Type B pancreatic cell (in vitro differentiated cells): ENCODE results near the gene FLAD1. TPM values are rescaled to one million over a fixed set of nuclear protein-coding genes. Genes with fewer than 3 reads are reported as not detected.
A peak's percentile ranks its signal among the peaks of the same experiment; 100 is the strongest.

ENCODE experiments used
- DNase-seq: peaks from one replicate; pipeline ENCODE4 v3.0.0; 2021; ENCODE audit warnings: mixed read lengths; ENCODE audit not compliant: unreplicated experiment; ENCODE audit errors: extremely low spot score
- H3K27ac Mint-ChIP-seq: 2 replicates; pipeline ENCODE4 v1.8.0; 2021; ENCODE audit warnings: mild to moderate bottlenecking, mixed read lengths
- H3K27me3 Mint-ChIP-seq: 2 replicates; pipeline ENCODE4 v1.8.0; 2021; ENCODE audit warnings: mixed read lengths
- H3K36me3 Mint-ChIP-seq: 2 replicates; pipeline ENCODE4 v1.8.0; 2021; ENCODE audit warnings: mixed read lengths
- H3K4me1 Mint-ChIP-seq: one replicate; pipeline ENCODE4 v1.8.0; 2021; ENCODE audit warnings: mixed read lengths; ENCODE audit not compliant: unreplicated experiment
- H3K4me3 Mint-ChIP-seq: 2 replicates; pipeline ENCODE4 v1.8.0; 2021; ENCODE audit warnings: mild to moderate bottlenecking, mixed read lengths
- H3K9me3 Mint-ChIP-seq: 2 replicates; pipeline ENCODE4 v1.8.0; 2021; ENCODE audit warnings: mixed read lengths
- CTCF ChIP-seq: fragments of 200-600 bp; sonication (generic); conservative IDR thresholded peaks from 2 replicates; pipeline ENCODE4 v1.5.0; 2021; ENCODE audit warnings: antibody characterized with exemption, mild to moderate bottlenecking
- total RNA-seq: library from RNA; stranded (reverse); gene quantifications from 2 replicates; pipeline ENCODE4 v1.2.1, GENCODE V29; 2021; ENCODE audit warnings: low replicate concordance

FLAD1 gene
- total RNA-seq, 1 donor from 2014 or later: 59.0 TPM

- TF ChIP-seq CTCF: no peak
- DNase-seq: no peak
- Mint-ChIP-seq H3K27me3 (no peaks in the 10 kb centered on the region), H3K9me3 (no peaks in the 10 kb centered on the region), H3K4me3 (peak overlapping the region; percentile 92), H3K36me3 (peaks cover 15% of the 10 kb centered on the region), H3K27ac (peak overlapping the region; percentile 91), H3K4me1 (peaks cover 26% of the 10 kb centered on the region)
Observed at GRCh38 chr1:154962156-154962749, 20.9 kb upstream of the FLAD1 start.

- Mint-ChIP-seq H3K4me1 (peaks cover 22% of the 10 kb centered on the region), H3K9me3 (no peaks in the 10 kb centered on the region), H3K27me3 (no peaks in the 10 kb centered on the region), H3K27ac (peak overlapping the region; percentile 91), H3K4me3 (peak overlapping the region; percentile 92), H3K36me3 (peaks cover 13% of the 10 kb centered on the region)
- no peak for TF ChIP-seq CTCF
- DNase-seq: no peak
Observed at GRCh38 chr1:154962795-154963330, 20.3 kb upstream of the FLAD1 start.

- Mint-ChIP-seq H3K27ac (peak overlapping the region; percentile 34), H3K36me3 (peaks cover 17% of the 10 kb centered on the region), H3K27me3 (no peaks in the 10 kb centered on the region), H3K9me3 (no peaks in the 10 kb centered on the region), H3K4me3 (peak overlapping the region; percentile 55), H3K4me1 (peaks cover 26% of the 10 kb centered on the region)
- no peak for DNase-seq
- TF ChIP-seq CTCF: no peak
Observed at GRCh38 chr1:154963643-154964042, 19.5 kb upstream of the FLAD1 start.

- DNase-seq: no peak
- H3K36me3 Mint-ChIP-seq: peaks cover 20% of the 10 kb centered on the region
- H3K27me3 Mint-ChIP-seq: no peaks in the 10 kb centered on the region
- no peak for TF ChIP-seq CTCF
- H3K9me3 Mint-ChIP-seq: no peaks in the 10 kb centered on the region
- H3K27ac Mint-ChIP-seq: peak overlapping the region; percentile 9
- no peak overlapping the region for H3K4me3 Mint-ChIP-seq
- H3K4me1 Mint-ChIP-seq: peaks cover 31% of the 10 kb centered on the region
Observed at GRCh38 chr1:154964359-154964758, 18.8 kb upstream of the FLAD1 start.

GRCh38 chr1:154966111-154966510 lies 17.0 kb upstream of the FLAD1 start:
- peaks cover 32% of the 10 kb centered on the region for H3K4me1 Mint-ChIP-seq
- no peaks in the 10 kb centered on the region for H3K27me3 Mint-ChIP-seq
- H3K27ac Mint-ChIP-seq: no peak overlapping the region
- DNase-seq: no peak
- TF ChIP-seq CTCF: no peak
- H3K9me3 Mint-ChIP-seq: no peaks in the 10 kb centered on the region
- no peak overlapping the region for H3K4me3 Mint-ChIP-seq
- H3K36me3 Mint-ChIP-seq: peaks cover 20% of the 10 kb centered on the region
